Colonic mucosa (tissue), 4 donors: ENCODE data around the gene ENG. TPM values are rescaled to one million over a fixed set of nuclear protein-coding genes. Genes with fewer than 3 reads are reported as not detected.

Experiments
- DNase-seq: peaks from one replicate; pipeline ENCODE4 v3.0.0-alpha.2; 2020
- H3K27ac ChIP-seq: fragments of 200-600 bp; one replicate; pipeline ENCODE4 v1.8.0; 2021
- H3K27me3 ChIP-seq: fragments of 200-600 bp; one replicate; pipeline ENCODE4 v1.8.0; 2021
- H3K36me3 ChIP-seq: fragments of 200-600 bp; one replicate; pipeline ENCODE4 v1.8.0; 2021
- H3K4me1 ChIP-seq: fragments of 200-600 bp; one replicate; pipeline ENCODE4 v1.8.0; 2021; ENCODE audit warnings: mild to moderate bottlenecking
- H3K4me3 ChIP-seq: fragments of 200-600 bp; one replicate; pipeline ENCODE4 v1.8.0; 2021
- H3K9ac ChIP-seq, 2 donors: one replicate each; pipeline ENCODE4 v1.7.0; 2013; ENCODE audit warnings: control low read depth in 2 of 2, low read depth in 2 of 2, low read length in 2 of 2
- H3K9me3 ChIP-seq: fragments of 200-600 bp; one replicate; pipeline ENCODE4 v1.8.0; 2021
- CTCF ChIP-seq: fragments of 200-600 bp; IDR thresholded peaks from one replicate; pipeline ENCODE4 v1.8.0; 2022; ENCODE audit warnings: antibody characterized with exemption, mild to moderate bottlenecking
- intact Hi-C: fragments of 100-400 bp; cut with DNase I; formaldehyde crosslinking; loops from one replicate; pipeline ENCODE4 v1.14.1; 2022
- total RNA-seq, 2 donors: library from RNA; stranded (reverse); fragmentation: NEBNext Ultra II Directional in 1 of 2; extraction: Animal tissue kit (Norgen Biotek cat#: 25700) in 1 of 2; gene quantifications; one replicate each; pipeline ENCODE4 v1.2.1, GENCODE V29; 2021
- donor health status: healthy.
- donor health status: DM: no; HTN: no; CAD: no.
- donor health status: DM: no; HTN: no; CAD: no.

The ENG gene
- total RNA-seq, 2 donors from 2014 or later = 15.4 to 34.5 TPM

DNA sequence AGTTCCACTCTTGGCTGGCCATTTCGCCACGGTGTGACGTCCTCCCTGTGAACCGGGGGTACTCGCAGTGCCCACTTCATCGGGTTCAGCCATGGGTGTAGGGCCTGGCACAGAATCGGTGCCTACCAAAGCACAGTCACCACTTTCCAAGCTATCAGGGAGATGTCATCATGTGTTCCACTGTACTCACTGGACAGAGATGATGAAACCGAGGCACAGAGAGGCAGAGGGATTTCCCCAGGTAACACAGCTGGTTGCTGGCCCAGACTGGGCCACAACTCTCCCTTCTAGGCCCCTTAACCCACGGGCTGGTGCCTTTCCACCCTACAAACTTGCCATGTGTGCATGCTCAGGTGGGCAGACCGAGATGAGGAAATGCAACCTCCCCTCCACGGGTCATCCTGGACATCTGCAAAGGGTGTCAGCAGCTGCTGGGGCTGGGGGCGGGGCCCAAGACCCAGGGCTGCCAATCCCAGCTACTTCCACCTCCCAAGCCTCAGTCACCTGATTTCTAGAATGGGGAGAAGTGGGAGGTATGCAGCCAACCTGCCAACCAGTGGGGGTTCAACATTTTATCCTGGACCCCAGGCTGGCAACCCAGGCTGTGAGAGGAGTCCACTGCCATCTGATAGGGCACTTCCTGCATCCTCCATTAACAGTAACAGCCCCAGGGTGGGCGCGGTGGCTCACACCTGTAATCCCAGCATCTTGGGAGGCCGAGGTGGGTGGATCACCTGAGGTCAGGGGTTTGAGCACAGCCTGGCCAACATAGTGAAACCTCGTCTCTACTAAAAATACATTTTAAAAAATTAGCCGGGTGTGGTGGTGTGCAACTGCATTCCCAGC lies 75.1 kb downstream of the ENG start:
- peak overlapping the region; percentile 67 for H3K27ac ChIP-seq
- peak overlapping the region; percentile 51 to 73 for H3K9ac ChIP-seq
- no peak for DNase-seq
- no peak overlapping the region for H3K4me3 ChIP-seq
- no peaks in the 10 kb centered on the region for H3K4me1 ChIP-seq
- intact Hi-C loops = no loop called here
- no peaks in the 10 kb centered on the region for H3K27me3 ChIP-seq
- H3K9me3 ChIP-seq = no peaks in the 10 kb centered on the region
- no peaks in the 10 kb centered on the region for H3K36me3 ChIP-seq
- no peak for TF ChIP-seq CTCF

DNA sequence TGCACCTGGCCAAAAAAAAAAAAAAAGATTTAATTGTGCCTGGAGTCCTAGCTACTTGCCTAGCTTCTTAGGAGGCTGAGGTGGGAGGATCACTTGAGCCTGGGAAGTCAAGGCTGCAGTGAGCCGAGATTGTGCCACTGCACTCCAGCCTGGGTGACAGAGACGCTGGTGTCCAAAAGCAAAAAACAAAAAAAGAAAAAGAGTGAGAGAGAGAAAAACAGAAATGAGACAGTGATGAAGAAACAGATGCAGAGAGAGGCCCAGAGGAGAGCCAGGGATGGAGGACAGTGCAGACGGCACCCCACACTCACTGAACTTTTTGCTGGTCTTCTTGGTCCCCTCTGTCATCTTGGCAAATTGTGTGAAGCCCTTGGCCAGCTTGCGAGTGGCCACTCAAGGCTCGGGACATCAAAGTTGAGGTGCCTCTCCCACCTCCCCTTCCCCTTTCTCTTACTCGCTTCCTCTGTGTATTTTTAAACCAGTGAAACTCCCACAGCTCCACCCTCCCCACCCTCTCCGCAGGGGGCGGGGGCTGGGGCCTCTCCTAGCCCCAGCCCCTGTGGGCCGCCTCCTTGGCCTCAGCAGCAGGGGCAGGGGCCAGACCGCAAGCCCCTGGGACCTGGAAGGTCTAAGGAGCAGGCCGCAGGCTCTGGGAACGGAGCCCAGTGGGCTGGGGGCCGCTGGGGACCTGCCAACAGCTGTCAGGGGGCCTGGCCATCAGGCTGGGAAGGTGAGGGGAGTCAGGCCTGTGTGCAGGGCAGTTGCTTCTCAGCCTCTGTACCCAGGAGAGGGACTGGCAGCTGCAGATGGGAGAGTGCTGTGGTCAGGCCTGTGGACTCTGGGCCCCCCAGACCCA lies 76.0 kb downstream of the ENG start, which contains the start of gene SH2D3C:
Gene SH2D3C, minus strand, starts transcription at position 387 of the 856 bp plus-strand sequence. Its CDS starts 39 bp downstream, at position 348.
- intact Hi-C loops = no loop called here
- TF ChIP-seq CTCF = no peak
- peak within 1 kb of the TSS; percentile 51 to 73 for H3K9ac ChIP-seq
- no peaks in the 10 kb centered on the region for H3K27me3 ChIP-seq
- peak within 1 kb of the TSS; percentile 67 for H3K27ac ChIP-seq
- no peaks in the 10 kb centered on the region for H3K36me3 ChIP-seq
- DNase-seq = peak; percentile 47
- H3K9me3 ChIP-seq = no peaks in the 10 kb centered on the region
- no peaks in the 10 kb centered on the region for H3K4me1 ChIP-seq
- peak within 1 kb of the TSS; percentile 1 for H3K4me3 ChIP-seq

DNA sequence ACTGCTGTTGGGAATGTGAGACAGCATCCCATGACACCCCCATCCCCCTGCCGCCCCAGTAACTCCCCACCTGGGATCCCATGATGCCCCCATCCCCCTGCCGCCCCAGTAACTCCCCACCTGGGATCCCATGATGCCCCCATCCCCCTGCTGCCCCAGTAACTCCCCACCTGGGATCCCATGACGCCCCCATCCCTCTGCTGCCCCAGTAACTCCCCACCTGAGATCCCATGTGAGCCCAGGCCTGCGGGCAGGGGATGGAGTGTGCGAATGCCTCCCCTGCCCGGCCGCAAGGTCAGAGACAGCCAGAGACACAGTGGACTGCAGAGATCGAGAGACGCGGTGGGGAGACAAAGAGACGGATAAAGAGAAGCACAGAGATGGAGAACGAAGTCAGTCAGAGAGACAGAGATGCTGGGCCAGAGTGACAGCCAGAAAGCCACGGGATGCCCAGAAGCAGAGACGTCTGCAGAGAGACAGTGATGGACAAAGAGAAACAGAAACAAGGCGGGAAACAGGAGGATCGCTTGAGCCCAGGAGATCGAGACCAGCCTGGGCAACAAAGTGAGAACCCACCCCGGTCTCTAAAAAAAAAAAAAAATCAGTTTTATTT lies 77.0 kb downstream of the ENG start:
- intact Hi-C loops = no loop called here
- Histone ChIP-seq H3K9me3 (no peaks in the 10 kb centered on the region), H3K36me3 (no peaks in the 10 kb centered on the region), H3K4me3 (peak overlapping the region; percentile 1), H3K9ac (peak overlapping the region in 1 of 2 donors; percentile 60), H3K4me1 (no peaks in the 10 kb centered on the region), H3K27ac (peak overlapping the region; percentile 67), H3K27me3 (no peaks in the 10 kb centered on the region)
- no peak for DNase-seq
- no peak for TF ChIP-seq CTCF

DNA sequence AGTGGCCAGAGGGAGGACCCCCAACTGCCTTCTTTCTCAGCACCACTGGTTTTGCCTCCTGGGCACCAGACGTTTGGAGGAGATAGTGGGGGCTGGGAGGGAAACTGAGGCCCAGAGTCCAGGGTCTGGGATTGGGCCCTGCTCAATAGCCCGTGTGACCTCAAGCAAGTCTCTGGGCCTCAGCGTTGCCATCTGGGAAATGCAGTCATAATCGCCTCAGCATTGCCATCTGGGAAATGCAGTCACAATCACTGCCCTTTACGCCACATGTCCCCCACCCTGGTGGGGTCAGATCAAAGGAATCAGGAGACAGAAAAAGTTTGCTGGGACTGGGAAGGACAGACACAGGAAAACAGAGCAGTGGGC lies 77.6 kb downstream of the ENG start:
- Histone ChIP-seq H3K4me3 (peak overlapping the region; percentile 19), H3K27ac (peak overlapping the region; percentile 5)

More for the DNA sequence above, 77.6 kb downstream of the ENG start:
- intact Hi-C loops = no loop called here
- DNase-seq = no peak
- no peak for TF ChIP-seq CTCF
- Histone ChIP-seq H3K36me3 (no peaks in the 10 kb centered on the region), H3K9me3 (no peaks in the 10 kb centered on the region), H3K4me1 (no peaks in the 10 kb centered on the region), H3K9ac (peak overlapping the region; percentile 38 to 69), H3K27me3 (no peaks in the 10 kb centered on the region)
